Smooth muscle cell (in vitro differentiated cells): ENCODE results near the gene KIAA1217. TPM values are rescaled to one million over a fixed set of nuclear protein-coding genes. Genes with fewer than 3 reads are reported as not detected.

Experiments
- DNase-seq: peaks from one replicate; lab custom pipeline; 2025; ENCODE audit not compliant: unreplicated experiment; lab: John Stamatoyannopoulos, UW
- H2AFZ ChIP-seq: fragments of 200-600 bp; sonication (generic); 2 replicates; pipeline ENCODE4 v1.6.0; 2016; ENCODE audit warnings: antibody characterized with exemption, low read depth, mild to moderate bottlenecking
- H3F3A ChIP-seq: fragments of 200-600 bp; sonication (generic); 2 replicates; pipeline ENCODE4 v1.6.0; 2017; ENCODE audit warnings: antibody characterized with exemption, low read depth
- H3K27ac ChIP-seq: fragments of 200-600 bp; sonication (generic); 2 replicates; pipeline ENCODE4 v1.5.1; 2016; ENCODE audit warnings: low read depth, mild to moderate bottlenecking
- H3K27me3 ChIP-seq: fragments of 200-600 bp; sonication (generic); 2 replicates; pipeline ENCODE4 v1.6.1; 2016; ENCODE audit warnings: low read depth, mild to moderate bottlenecking
- H3K36me3 ChIP-seq: fragments of 200-600 bp; sonication (generic); 2 replicates; pipeline ENCODE4 v1.5.1; 2016; ENCODE audit warnings: low read depth
- H3K4me1 ChIP-seq: fragments of 200-600 bp; sonication (generic); 2 replicates; pipeline ENCODE4 v1.5.1; 2016; ENCODE audit warnings: low read depth
- H3K4me2 ChIP-seq: fragments of 200-600 bp; sonication (generic); 2 replicates; pipeline ENCODE4 v1.6.0; 2016; ENCODE audit warnings: mild to moderate bottlenecking
- H3K4me3 ChIP-seq: fragments of 200-600 bp; sonication (generic); 2 replicates; pipeline ENCODE4 v1.5.1; 2016; ENCODE audit warnings: mild to moderate bottlenecking
- H3K79me2 ChIP-seq: fragments of 200-600 bp; sonication (generic); 2 replicates; pipeline ENCODE4 v1.6.0; 2016; ENCODE audit warnings: low read depth, mild to moderate bottlenecking
- H3K9ac ChIP-seq: fragments of 200-600 bp; sonication (generic); 2 replicates; pipeline ENCODE4 v1.6.0; 2016; ENCODE audit warnings: low read depth
- H3K9me3 ChIP-seq: fragments of 200-600 bp; sonication (generic); replicated peaks from 2 replicates; pipeline ENCODE4 v1.5.1; 2016; ENCODE audit warnings: low read depth
- H4K20me1 ChIP-seq: fragments of 200-600 bp; sonication (generic); 2 replicates; pipeline ENCODE4 v1.6.0; 2016; ENCODE audit warnings: low read depth
- WGBS: methylation state at CpG from one replicate; pipeline ENCODE4 v1.1.7; 2016; ENCODE audit warnings: low lambda C conversion rate; 5-methylcytosine and 5-hydroxymethylcytosine counted together
- polyA plus RNA-seq: library from polyadenylated mRNA; unstranded; fragments of >200 nt; fragmentation: Nextera tagmentation; extraction: Ambion mirVana; gene quantifications from 2 replicates; pipeline ENCODE4 v1.2.1, GENCODE V29; 2016
- total RNA-seq: library from RNA; depleted of rRNA; stranded (reverse); fragments of >200 nt; gene quantifications from 2 replicates; pipeline ENCODE4 v1.2.3, GENCODE V29; 2014
- TF ChIP-seq, protein P1 (sequence below): fragments of 200-600 bp; sonication (generic); IDR thresholded peaks from 2 replicates; pipeline ENCODE4 v1.5.1; 2017; ENCODE audit warnings: borderline replicate concordance, mild to moderate bottlenecking, antibody characterized with exemption; ENCODE audit not compliant: insufficient read depth, poor library complexity, severe bottlenecking

Gene KIAA1217
- total and polyA plus RNA-seq, 2 experiments from 2014 or later: 43.3 to 68.8 TPM

DNA sequence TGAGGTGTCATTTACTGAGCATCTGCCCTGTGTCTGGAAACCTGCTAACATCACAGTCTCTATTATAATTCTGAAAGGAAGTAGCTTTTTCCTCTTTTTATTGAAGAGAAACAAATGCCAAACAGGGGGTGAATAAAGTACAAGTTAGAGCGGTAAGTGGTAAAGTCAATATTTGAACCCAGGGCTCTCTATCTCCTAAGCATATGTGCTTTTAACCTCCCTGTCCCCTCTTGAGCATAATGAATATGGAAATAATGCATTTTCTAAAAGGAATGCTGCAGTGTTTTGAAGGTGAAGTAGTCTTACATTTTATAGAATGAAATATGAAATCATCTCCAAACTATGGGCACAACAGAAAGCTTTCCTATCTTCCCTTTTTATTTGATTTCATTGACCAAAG lies 196.7 kb downstream of the KIAA1217 start:
- Histone ChIP-seq H3K27me3 (no peaks in the 10 kb centered on the region), H4K20me1 (no peaks in the 10 kb centered on the region), H3K9ac (no peak overlapping the region), H3K4me3 (no peak overlapping the region), H2AFZ (no peak overlapping the region), H3K36me3 (no peaks in the 10 kb centered on the region), H3K27ac (no peak overlapping the region), H3K9me3 (no peaks in the 10 kb centered on the region), H3F3A (peaks cover 7% of the 10 kb centered on the region), H3K79me2 (no peaks in the 10 kb centered on the region), H3K4me2 (no peak overlapping the region), H3K4me1 (no peaks in the 10 kb centered on the region)
- TF ChIP-seq, protein P1, sequence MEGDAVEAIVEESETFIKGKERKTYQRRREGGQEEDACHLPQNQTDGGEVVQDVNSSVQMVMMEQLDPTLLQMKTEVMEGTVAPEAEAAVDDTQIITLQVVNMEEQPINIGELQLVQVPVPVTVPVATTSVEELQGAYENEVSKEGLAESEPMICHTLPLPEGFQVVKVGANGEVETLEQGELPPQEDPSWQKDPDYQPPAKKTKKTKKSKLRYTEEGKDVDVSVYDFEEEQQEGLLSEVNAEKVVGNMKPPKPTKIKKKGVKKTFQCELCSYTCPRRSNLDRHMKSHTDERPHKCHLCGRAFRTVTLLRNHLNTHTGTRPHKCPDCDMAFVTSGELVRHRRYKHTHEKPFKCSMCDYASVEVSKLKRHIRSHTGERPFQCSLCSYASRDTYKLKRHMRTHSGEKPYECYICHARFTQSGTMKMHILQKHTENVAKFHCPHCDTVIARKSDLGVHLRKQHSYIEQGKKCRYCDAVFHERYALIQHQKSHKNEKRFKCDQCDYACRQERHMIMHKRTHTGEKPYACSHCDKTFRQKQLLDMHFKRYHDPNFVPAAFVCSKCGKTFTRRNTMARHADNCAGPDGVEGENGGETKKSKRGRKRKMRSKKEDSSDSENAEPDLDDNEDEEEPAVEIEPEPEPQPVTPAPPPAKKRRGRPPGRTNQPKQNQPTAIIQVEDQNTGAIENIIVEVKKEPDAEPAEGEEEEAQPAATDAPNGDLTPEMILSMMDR: no peak
- 97% methylated on average over 1 of the region's 1 CpG for WGBS
- no peak for DNase-seq

DNA sequence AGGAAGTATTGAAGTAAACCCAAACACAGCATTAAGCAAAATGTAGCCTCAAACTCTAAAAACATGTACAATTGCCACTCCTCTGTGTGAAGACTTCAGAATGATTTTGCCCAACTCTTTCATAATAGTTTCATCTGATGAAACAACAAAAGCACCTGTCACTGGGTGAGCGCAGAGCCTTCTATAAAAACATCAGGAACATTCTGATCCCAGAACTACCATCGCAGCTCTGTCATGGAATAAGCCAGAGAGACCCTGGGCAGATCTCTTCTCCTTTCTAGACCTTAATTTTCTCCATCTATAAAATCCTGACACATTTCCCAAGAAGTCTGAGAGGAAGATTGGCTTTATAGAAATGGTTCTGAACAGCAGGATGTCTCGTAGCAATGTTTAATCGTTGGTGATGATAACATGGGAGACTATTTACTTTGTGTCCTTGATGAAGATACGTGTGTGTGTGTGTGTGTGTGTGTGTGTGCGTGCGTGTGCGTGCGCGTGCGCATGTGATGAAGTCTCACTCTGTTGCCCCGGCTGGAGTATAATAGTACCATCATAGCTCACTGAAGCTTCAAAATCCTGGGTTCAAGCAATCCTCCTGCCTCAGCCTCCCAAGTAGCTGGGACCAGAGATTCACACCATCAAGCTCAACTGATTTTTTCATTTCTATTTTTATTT lies 198.0 kb downstream of the KIAA1217 start:
- WGBS: 95% methylated on average over 12 of the region's 12 CpGs
- DNase-seq: no peak

DNA sequence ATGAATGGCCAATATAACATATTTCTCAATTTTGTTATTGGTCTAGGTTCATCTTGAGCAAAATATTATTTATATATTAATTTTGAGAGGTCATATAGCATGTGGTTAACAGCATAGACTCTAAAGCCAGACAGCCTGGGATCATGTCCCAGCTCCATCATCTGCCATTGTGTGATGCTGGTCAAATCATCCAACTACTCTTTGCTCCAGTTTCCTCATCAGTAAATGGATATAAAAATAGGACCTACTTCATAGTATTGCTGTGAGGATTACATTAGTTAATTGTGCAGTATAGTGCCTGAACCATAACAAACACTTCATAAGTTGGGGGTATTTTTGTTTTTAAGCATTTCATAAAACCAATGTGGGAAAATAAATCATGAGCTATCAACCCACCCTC lies 199.0 kb downstream of the KIAA1217 start:
- no peaks in the 10 kb centered on the region for H3K79me2 ChIP-seq
- H3K9ac ChIP-seq: no peak overlapping the region
- H3K9me3 ChIP-seq: no peaks in the 10 kb centered on the region
- H3K4me3 ChIP-seq: no peak overlapping the region
- H3K36me3 ChIP-seq: no peaks in the 10 kb centered on the region
- TF ChIP-seq, protein P1: no peak
- no peak for DNase-seq
- H3K4me1 ChIP-seq: no peaks in the 10 kb centered on the region
- H3K27ac ChIP-seq: no peak overlapping the region
- H3K4me2 ChIP-seq: no peak overlapping the region
- H4K20me1 ChIP-seq: no peaks in the 10 kb centered on the region
- no peaks in the 10 kb centered on the region for H3K27me3 ChIP-seq
- H2AFZ ChIP-seq: no peak overlapping the region
- no peaks in the 10 kb centered on the region for H3F3A ChIP-seq

More for the DNA sequence above, 198.0 kb downstream of the KIAA1217 start:
- Histone ChIP-seq H4K20me1 (no peaks in the 10 kb centered on the region), H3K36me3 (no peaks in the 10 kb centered on the region), H3K27ac (no peak overlapping the region), H3K9me3 (no peaks in the 10 kb centered on the region), H3K4me2 (no peak overlapping the region), H3F3A (peaks cover under 1% of the 10 kb centered on the region), H3K4me3 (no peak overlapping the region), H3K79me2 (no peaks in the 10 kb centered on the region), H3K9ac (no peak overlapping the region), H2AFZ (no peak overlapping the region), H3K4me1 (no peaks in the 10 kb centered on the region), H3K27me3 (no peaks in the 10 kb centered on the region)
- TF ChIP-seq, protein P1: no peak

DNA sequence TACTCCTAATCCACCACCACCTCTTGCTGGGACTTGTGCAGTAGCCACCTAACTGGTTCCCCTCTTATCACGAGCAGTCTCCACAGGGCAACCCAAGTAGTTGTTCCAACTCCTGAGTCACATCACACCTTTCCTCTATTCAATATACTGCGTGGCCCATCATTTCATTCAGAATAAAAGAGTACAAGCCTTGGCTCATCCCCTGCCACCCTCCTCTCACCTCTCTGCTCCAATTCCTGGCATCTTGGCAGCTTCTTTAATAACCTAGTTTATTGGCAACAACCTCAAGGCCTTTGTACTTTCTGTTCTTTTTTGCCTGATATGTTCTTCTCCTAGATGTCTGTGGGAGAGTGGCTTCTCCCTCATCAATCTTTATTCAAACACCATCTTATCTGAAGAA lies 199.4 kb downstream of the KIAA1217 start:
- DNase-seq: no peak
- no peaks in the 10 kb centered on the region for H3K36me3 ChIP-seq
- H3K9me3 ChIP-seq: no peaks in the 10 kb centered on the region
- no peaks in the 10 kb centered on the region for H3K79me2 ChIP-seq
- no peaks in the 10 kb centered on the region for H3K4me1 ChIP-seq
- TF ChIP-seq, protein P1: no peak
- no peak overlapping the region for H3K4me2 ChIP-seq
- H3K9ac ChIP-seq: no peak overlapping the region
- no peak overlapping the region for H3K4me3 ChIP-seq
- no peak overlapping the region for H2AFZ ChIP-seq
- WGBS: 92% methylated on average over 2 of the region's 2 CpGs
- H3K27ac ChIP-seq: no peak overlapping the region
- H3K27me3 ChIP-seq: no peaks in the 10 kb centered on the region
- H4K20me1 ChIP-seq: no peaks in the 10 kb centered on the region
- no peaks in the 10 kb centered on the region for H3F3A ChIP-seq
